GM12801 (cell line): ENCODE data around the gene TACR2.

Experiments used
- TF ChIP-seq, protein P1 (sequence below): IDR thresholded peaks from one replicate; pipeline ENCODE4 v1.5.1; 2011; ENCODE audit warnings: control low read depth; ENCODE audit not compliant: insufficient read length; ENCODE audit errors: extremely low read depth

TACR2 gene

DNA sequence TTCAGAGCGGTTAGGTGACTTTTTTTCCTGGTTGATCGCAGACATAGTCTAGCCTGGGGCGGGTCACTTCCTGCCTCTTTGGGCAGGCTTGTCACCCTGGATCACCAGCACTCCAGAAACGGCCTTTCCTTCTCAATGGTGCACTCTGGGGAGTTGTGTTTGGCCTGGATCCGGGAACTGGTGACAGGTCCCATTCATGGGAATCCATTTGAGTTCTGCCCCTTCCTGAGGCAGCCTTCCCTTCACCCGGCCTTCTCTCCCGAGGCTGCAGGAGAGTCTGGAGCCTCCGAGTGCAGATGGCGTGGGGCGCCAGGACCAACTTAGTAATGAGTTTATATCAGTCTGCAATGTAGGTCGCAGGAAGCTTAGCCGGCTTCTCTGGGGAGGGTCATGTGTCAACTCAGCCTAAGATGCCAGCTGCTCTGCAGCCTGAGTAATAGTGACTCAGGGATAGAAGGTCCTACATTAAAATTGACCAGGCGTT is 54.2 kb downstream of the TACR2 start:
- TF ChIP-seq, protein P1, sequence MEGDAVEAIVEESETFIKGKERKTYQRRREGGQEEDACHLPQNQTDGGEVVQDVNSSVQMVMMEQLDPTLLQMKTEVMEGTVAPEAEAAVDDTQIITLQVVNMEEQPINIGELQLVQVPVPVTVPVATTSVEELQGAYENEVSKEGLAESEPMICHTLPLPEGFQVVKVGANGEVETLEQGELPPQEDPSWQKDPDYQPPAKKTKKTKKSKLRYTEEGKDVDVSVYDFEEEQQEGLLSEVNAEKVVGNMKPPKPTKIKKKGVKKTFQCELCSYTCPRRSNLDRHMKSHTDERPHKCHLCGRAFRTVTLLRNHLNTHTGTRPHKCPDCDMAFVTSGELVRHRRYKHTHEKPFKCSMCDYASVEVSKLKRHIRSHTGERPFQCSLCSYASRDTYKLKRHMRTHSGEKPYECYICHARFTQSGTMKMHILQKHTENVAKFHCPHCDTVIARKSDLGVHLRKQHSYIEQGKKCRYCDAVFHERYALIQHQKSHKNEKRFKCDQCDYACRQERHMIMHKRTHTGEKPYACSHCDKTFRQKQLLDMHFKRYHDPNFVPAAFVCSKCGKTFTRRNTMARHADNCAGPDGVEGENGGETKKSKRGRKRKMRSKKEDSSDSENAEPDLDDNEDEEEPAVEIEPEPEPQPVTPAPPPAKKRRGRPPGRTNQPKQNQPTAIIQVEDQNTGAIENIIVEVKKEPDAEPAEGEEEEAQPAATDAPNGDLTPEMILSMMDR = no peak

DNA sequence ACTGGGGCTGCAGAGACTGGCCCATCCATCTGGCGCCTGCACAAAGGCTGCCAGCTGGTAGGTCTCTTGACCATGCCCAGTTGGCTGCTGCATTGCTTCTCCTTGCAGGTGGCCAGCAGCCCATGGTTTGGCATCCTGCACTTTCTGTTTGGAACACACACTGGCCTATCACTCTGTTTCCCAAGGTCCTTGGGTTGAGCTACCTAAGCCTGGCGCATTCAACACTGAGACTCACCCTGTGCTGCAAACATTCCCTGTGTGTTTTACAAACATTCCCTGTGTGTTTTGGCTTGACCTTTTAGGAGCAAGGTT is 55.5 kb downstream of the TACR2 start:
- TF ChIP-seq, protein P1 = no peak

DNA sequence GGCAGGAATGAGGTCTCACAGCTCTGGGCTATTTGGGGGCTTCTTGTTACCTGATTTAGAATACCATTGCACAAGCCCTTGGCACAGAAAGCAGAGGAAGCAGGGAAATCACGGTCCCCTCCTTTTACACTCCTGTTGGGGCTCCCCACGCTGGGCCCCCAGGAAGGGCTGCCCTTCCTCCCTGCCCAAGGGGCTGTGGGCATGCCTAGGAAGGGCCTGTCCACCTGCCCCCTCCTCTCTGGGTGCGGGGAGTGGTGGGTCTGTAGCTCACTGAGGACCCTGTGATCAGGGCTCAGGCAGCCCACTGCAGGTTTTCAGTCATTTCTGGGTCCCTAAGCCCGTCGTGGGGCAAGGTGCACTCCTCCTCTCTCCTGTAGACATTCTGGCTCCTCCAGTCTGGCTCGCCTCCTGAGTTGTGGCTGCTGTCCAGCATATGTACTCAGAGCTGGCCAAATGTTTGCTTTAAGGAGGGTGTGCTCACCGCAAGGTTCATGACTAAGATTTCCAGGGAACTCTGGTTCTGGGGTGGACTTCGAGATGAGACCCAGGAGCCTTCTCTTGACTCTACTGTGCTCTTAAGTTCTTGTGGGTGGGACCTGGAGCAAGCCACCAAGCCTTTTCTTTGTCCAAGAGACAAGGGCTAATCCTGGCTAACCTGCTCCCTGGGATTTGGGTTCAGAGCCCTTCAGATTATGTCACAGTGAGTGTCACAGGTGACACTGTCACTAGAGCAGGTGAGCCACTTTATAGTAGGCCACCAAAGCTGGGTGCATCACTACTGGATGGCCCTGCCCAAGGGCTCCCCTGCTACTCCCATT is 56.0 kb downstream of the TACR2 start:
- TF ChIP-seq, protein P1 = no peak

DNA sequence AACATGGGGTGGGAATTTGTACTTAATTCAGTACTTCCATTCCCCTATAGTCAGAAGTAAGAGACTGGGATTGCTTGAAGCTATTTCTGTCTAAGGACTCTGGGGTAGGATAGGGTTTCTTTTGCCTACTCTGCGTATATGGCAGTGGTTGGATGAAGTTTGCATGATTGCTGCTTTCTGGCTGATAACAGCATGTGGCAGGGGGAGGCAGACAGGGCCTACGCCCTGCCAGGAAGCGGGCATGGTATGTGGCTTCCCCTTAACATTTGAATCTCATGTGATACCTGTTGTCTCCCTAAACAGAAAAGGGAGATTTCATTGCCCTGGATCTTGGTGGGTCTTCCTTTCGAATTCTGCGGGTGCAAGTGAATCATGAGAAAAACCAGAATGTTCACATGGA is 57.1 kb downstream of the TACR2 start:
- TF ChIP-seq, protein P1 = no peak

DNA sequence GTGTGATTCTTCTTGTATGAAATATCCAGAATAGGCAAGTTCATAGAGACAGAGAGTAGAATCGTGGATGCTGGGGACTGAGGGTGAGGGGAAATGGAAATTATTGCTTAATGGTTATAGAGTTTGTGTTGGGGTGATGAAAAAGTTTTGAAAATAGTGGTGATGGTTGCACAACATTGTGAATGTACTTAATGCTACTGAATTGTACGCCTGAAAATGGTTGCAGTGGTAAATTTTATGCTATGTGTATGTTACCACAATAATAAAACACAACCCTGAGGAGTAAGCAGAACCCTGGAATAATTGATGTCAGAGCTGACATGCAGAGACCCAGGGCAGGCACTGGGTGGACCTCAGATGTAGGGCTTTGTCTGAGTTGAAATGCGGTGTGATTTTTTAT is 57.6 kb downstream of the TACR2 start:
- TF ChIP-seq, protein P1 = no peak

DNA sequence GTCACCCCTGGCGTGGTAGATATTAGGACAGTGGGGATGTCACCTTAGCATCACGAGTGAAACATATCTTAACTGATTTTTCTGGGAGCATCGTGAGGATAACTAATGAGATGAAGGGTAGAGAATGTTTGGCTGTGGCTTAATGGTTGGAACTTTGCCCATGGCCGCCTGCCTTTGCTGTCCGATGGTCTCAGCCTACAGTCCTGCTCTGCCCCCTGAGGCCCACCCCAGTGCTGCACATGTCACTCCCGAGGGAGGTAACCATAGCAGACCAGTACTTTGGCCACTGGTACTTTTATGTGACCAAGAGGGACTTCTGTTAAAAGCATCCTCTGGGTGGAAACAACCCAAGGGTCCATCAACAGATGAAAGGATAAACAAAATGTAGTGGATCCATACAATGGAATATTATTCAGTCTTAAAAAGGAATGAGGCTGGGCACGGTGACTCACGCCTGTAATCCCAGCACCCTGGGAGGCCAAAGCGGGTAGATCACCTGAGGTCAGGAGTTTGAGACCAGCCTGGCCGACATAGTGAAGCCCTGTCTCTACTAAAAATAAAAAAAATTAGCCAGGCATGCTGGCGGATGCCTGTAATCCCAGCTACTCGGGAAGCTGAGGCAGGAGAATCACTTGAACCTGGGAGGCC is 58.4 kb downstream of the TACR2 start:
- TF ChIP-seq, protein P1 = no peak

DNA sequence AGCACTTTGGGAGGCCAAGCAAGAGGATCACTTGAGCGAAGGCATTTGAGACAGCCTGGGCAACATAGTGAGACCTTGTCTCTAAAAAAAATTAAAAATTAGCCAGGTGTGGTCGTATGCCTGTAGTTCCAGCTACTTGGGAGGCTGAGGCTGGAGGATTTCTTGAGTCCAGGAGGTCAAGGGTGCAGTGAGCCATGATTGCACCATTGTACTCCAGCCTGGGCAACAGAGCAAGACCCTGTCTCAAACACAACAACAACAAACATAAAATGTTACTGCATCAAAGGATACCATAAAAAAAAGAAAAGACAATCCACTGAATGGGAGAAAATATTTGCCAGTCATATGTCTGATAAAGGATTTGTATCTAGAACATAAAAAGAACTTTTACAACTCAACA is 60.5 kb downstream of the TACR2 start:
- TF ChIP-seq, protein P1 = no peak
